Measurements from ENCODE around the gene LIG3. TPM values are rescaled to one million over a fixed set of nuclear protein-coding genes. Genes with fewer than 3 reads are reported as not detected.
"Not testable (repeated sequence)": the region's sequence is repeated elsewhere in the genome, so short reads cannot be mapped to it uniquely, and the experiment has no call there.

Gene LIG3
- total RNA-seq, 4 donors from 2014 or later: 30.7 to 84.3 (median 40.9) TPM

DNA sequence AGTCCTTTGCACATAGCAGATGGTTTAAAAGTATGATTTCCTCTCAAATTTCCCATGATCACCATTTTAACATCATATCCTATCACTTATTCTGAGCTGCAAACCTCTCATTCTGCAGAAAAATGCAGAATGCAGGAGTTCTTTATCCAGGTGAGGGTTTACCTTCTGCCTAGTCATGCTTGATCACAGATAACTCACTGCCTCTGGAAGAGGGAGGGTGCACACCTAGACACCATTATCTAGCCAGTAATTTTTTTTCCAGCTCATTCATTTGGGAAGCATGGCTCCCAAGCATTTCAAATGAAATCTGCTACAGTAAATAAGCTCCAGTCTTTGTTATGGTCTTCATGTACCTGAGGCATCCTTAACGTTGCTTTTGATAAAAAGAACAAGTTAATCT is 45.2 kb downstream of the LIG3 start:
- no peaks in the 10 kb centered on the region for H3K27me3 ChIP-seq
- no peak for DNase-seq (ENCODE audit: low spot score in 2 of 2)
- no peaks in the 10 kb centered on the region for H3K9me3 ChIP-seq
- H3K36me3 ChIP-seq: peaks cover 9% of the 10 kb centered on the region
- H3K27ac ChIP-seq: no peak overlapping the region
- WGBS: 89% methylated on average over 1 of the region's 1 CpG
- H3K4me1 ChIP-seq: peaks cover 30% of the 10 kb centered on the region
- TF ChIP-seq POLR2AphosphoS5 (IDR thresholded peaks at IDR 0.05) (no peak), POLR2A (IDR thresholded peaks at IDR 0.05) (no peak), EP300 (IDR thresholded peaks at IDR 0.05) (no peak)
- TF ChIP-seq, protein P1, sequence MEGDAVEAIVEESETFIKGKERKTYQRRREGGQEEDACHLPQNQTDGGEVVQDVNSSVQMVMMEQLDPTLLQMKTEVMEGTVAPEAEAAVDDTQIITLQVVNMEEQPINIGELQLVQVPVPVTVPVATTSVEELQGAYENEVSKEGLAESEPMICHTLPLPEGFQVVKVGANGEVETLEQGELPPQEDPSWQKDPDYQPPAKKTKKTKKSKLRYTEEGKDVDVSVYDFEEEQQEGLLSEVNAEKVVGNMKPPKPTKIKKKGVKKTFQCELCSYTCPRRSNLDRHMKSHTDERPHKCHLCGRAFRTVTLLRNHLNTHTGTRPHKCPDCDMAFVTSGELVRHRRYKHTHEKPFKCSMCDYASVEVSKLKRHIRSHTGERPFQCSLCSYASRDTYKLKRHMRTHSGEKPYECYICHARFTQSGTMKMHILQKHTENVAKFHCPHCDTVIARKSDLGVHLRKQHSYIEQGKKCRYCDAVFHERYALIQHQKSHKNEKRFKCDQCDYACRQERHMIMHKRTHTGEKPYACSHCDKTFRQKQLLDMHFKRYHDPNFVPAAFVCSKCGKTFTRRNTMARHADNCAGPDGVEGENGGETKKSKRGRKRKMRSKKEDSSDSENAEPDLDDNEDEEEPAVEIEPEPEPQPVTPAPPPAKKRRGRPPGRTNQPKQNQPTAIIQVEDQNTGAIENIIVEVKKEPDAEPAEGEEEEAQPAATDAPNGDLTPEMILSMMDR (IDR thresholded peaks at IDR 0.05): no peak
- no peak overlapping the region for H3K4me3 ChIP-seq

DNA sequence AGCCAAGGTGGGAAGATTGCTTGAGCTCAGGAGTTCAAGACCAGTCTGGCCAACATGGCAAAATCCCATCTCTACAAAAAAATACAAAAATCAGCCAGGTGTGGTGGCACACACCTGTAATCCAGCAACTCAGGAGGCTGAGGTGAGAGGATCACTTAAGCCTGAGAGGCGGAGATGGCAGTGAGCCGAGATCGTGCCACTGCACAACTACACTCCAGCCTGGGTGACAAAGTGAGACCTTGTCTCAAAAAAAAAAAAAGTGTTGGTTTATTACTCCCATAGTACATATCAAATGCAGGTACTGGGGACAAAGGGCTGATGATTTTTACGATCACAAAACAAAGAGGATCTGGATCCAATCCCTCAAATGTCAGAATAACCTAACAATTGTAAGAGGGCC is 47.8 kb downstream of the LIG3 start:
- WGBS: 92% methylated on average over 4 of the region's 4 CpGs
- H3K4me3 ChIP-seq; H3K9me3 ChIP-seq; H3K36me3 ChIP-seq; H3K4me1 ChIP-seq; H3K27me3 ChIP-seq; H3K27ac ChIP-seq; DNase-seq (ENCODE audit: low spot score in 2 of 2): not testable (repeated sequence)

DNA sequence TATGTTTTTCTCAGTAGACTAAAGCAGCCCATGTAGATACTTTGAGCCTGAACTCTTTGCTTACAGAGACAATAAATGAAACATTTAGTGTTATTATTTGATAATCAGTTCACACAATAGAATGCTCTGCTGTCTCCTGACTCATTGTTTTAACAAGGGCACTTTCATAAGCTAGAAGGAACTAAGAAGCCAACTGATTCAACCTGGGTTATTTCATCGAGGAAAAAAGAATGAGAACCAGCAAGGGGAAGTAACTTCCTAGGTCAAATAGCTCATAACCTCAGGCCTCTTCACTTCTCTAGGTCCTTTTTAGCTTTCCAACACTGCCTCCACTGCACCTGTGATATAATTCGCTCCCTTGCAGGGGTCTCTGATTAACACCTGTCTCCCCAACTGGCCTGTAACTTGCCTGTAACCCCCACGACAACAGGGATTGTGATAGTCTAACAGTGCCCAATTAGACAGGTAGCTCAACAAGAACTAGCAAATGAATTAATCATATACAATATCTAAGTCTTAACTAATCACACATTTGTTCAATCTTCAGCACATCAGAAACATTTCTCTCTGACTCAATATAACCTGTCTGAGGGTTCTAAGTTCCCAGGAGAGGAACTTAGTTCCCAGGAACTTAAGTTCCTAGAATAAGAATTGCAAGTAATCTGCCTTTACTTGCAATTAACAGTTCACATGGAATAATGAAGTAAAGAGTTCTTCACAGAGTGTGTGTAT is 48.4 kb downstream of the LIG3 start:
- Histone ChIP-seq H3K4me3 (no peak overlapping the region), H3K9me3 (no peaks in the 10 kb centered on the region), H3K27ac (no peak overlapping the region), H3K4me1 (peaks cover 3% of the 10 kb centered on the region), H3K36me3 (peaks cover 9% of the 10 kb centered on the region), H3K27me3 (no peaks in the 10 kb centered on the region)
- 86% methylated on average over 3 of the region's 3 CpGs for WGBS
- no peak for DNase-seq (ENCODE audit: low spot score in 2 of 2)
- TF ChIP-seq, protein P1 (IDR thresholded peaks at IDR 0.05): no peak
- TF ChIP-seq EP300 (IDR thresholded peaks at IDR 0.05): no peak
- no peak for TF ChIP-seq POLR2A (IDR thresholded peaks at IDR 0.05)
- TF ChIP-seq POLR2AphosphoS5 (IDR thresholded peaks at IDR 0.05): no peak

DNA sequence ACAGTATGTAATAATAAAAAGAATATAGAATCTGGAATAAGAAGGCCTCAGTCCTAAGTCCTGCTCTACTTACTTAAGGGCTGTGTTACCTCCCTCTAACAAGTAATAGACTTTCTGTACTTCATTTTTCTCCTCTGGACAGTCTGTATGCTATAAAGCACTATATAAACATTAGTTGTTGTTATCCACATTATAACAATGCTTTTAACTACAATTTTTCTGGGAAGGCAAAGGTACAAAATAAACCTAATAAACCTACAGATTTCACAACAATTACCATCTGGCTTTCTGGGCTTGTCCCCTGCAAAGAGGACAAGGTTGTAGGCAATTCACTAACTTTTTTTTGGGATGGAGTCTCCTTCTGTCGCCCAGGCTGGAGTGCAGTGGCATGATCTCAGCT is 50.5 kb downstream of the LIG3 start:
- Histone ChIP-seq H3K9me3 (no peaks in the 10 kb centered on the region), H3K4me3 (no peak overlapping the region), H3K27ac (no peak overlapping the region), H3K4me1 (no peaks in the 10 kb centered on the region), H3K27me3 (no peaks in the 10 kb centered on the region), H3K36me3 (peaks cover 6% of the 10 kb centered on the region)
- WGBS: 100% methylated on average over 1 of the region's 1 CpG
- TF ChIP-seq POLR2A (IDR thresholded peaks at IDR 0.05): no peak
- no peak for TF ChIP-seq EP300 (IDR thresholded peaks at IDR 0.05)
- TF ChIP-seq, protein P1 (IDR thresholded peaks at IDR 0.05): no peak
- no peak for TF ChIP-seq POLR2AphosphoS5 (IDR thresholded peaks at IDR 0.05)
- DNase-seq (ENCODE audit: low spot score in 2 of 2): no peak

- DNase-seq (ENCODE audit: low spot score in 2 of 2): no peak
- H3K36me3 ChIP-seq: no peaks in the 10 kb centered on the region
- H3K4me3 ChIP-seq: no peak overlapping the region
- 89% methylated on average over 3 of the region's 3 CpGs for WGBS
- no peak for TF ChIP-seq POLR2AphosphoS5 (IDR thresholded peaks at IDR 0.05)
- TF ChIP-seq, protein P1 (IDR thresholded peaks at IDR 0.05): no peak
- no peak overlapping the region for H3K27ac ChIP-seq
- H3K4me1 ChIP-seq: no peaks in the 10 kb centered on the region
- no peaks in the 10 kb centered on the region for H3K27me3 ChIP-seq
- H3K9me3 ChIP-seq: no peaks in the 10 kb centered on the region
Measured at GRCh38 chr17:35038453-35038852, 58.1 kb downstream of the LIG3 start.

DNA sequence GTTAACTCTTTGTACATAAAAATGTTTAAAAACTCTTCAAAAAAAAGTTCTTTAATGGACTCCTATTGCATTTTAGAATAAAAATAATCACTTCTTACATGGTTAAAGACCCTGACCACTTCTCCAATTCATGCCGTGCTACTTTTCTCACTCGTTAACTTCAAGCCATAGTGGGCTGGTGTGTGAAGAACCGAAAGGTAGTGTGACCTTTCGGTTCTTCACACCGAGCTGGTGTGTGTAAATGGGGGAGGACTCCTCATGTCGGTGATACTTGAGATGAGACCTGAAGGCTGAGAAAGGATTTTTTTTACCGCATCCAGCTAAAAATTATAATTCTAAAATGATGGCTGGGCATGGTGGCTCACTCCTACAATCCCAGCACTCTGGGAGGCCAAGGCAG is 61.1 kb downstream of the LIG3 start:
- no peak for DNase-seq (ENCODE audit: low spot score in 2 of 2)
- 96% methylated on average over 7 of the region's 7 CpGs for WGBS
- H3K4me1 ChIP-seq: no peaks in the 10 kb centered on the region
- no peaks in the 10 kb centered on the region for H3K27me3 ChIP-seq
- H3K4me3 ChIP-seq: no peak overlapping the region
- no peak for TF ChIP-seq POLR2AphosphoS5 (IDR thresholded peaks at IDR 0.05)
- TF ChIP-seq, protein P1 (IDR thresholded peaks at IDR 0.05): no peak
- no peak for TF ChIP-seq POLR2A (IDR thresholded peaks at IDR 0.05)
- no peak for TF ChIP-seq EP300 (IDR thresholded peaks at IDR 0.05)
- H3K36me3 ChIP-seq: no peaks in the 10 kb centered on the region
- H3K27ac ChIP-seq: no peak overlapping the region
- no peaks in the 10 kb centered on the region for H3K9me3 ChIP-seq
